Endothelial cell of umbilical vein (primary cell): Measurements from ENCODE around the gene TENM4. TPM values are rescaled to one million over a fixed set of nuclear protein-coding genes. Genes with fewer than 3 reads are reported as not detected.

Experiments used
- BruUV-seq: library from RNA; stranded (reverse); fragments of 400-500 nt; replicated peaks from 2 replicates; lab custom pipeline; 2021; lab: Mats Ljungman, UMichigan
- CTCF ChIA-PET: fragments of 300-600, 350-600 bp; sonication (Branson Sonifier 250); formaldehyde crosslinking; loops from one replicate; lab custom pipeline; 2021; ENCODE audit warnings: antibody characterized with exemption, inconsistent platforms; lab: Charles Lee
- POLR2A ChIA-PET: fragments of 300-600, 350-600 bp; sonication (Branson Sonifier 250); formaldehyde crosslinking; loops from one replicate; lab custom pipeline; 2021; ENCODE audit warnings: antibody characterized with exemption, inconsistent platforms; lab: Charles Lee
- DNase-seq: peaks from one replicate; pipeline ENCODE4 v3.0.0-alpha.2; 2011; ENCODE audit warnings: low read depth, low spot score
- FAIRE-seq: peaks from 2 replicates; lab custom pipeline; 2011; peaks lifted over from hg19 to GRCh38; lab: Jason Lieb, UNC
- H2AFZ ChIP-seq: 2 replicates; pipeline ENCODE4 v1.6.0; 2012; ENCODE audit warnings: low read depth, low read length, control low read depth, inconsistent platforms
- H3K27ac ChIP-seq: 2 replicates; pipeline ENCODE4 v1.5.1; 2011; ENCODE audit warnings: low read depth, mild to moderate bottlenecking, control low read depth, low read length, moderate library complexity; ENCODE audit not compliant: insufficient read depth
- H3K27me3 ChIP-seq, 2 experiments: 2 replicates each; pipeline versions ENCODE4 v1.6.0 to v1.6.1; 2011; ENCODE audit warnings: low read length in 2 of 2, mixed read lengths in 1 of 2; ENCODE audit not compliant: control insufficient read depth in 2 of 2, insufficient read depth in 2 of 2
- H3K36me3 ChIP-seq, 2 experiments: 2 replicates in 1 of 2; 3 replicates in 1 of 2; pipeline ENCODE4 v1.5.1; 2011; ENCODE audit warnings: low read length in 2 of 2, mild to moderate bottlenecking in 1 of 2, moderate library complexity in 1 of 2; ENCODE audit not compliant: control insufficient read depth in 2 of 2, insufficient read depth in 2 of 2; ENCODE audit errors: extremely low read depth in 1 of 2
- H3K4me1 ChIP-seq: 3 replicates; pipeline ENCODE4 v1.5.1; 2011; ENCODE audit warnings: mild to moderate bottlenecking, low read length; ENCODE audit not compliant: control insufficient read depth, insufficient read depth; ENCODE audit errors: extremely low read depth
- H3K4me2 ChIP-seq: 2 replicates; pipeline ENCODE4 v1.6.1; 2011; ENCODE audit warnings: low read length, control low read depth, mixed read lengths; ENCODE audit not compliant: insufficient read depth
- H3K4me3 ChIP-seq, 3 experiments: fragments of 200-600 bp in 1 of 3; sonication (generic), shearing (Covaris generic) in 1 of 3; replicated peaks in 1 of 3; 2 replicates each; pipeline ENCODE4 v1.5.1; 2011 to 2016; ENCODE audit warnings: control low read depth in 3 of 3, low read length in 3 of 3, mild to moderate bottlenecking in 2 of 3, inconsistent platforms in 1 of 3, low read depth in 1 of 3, moderate library complexity in 1 of 3; ENCODE audit not compliant: insufficient read depth in 1 of 3
- H3K79me2 ChIP-seq: 2 replicates; pipeline ENCODE4 v1.6.0; 2012; ENCODE audit warnings: low read length, inconsistent platforms; ENCODE audit not compliant: control insufficient read depth, insufficient read depth
- H3K9ac ChIP-seq: replicated peaks from 2 replicates; pipeline ENCODE3; 2011; ENCODE audit warnings: low read length, control low read depth; ENCODE audit not compliant: insufficient read depth; ENCODE audit errors: extremely low read depth
- H3K9me1 ChIP-seq: replicated peaks from 3 replicates; pipeline ENCODE4 v1.6.0; 2011; ENCODE audit warnings: mild to moderate bottlenecking, low read length; ENCODE audit not compliant: control insufficient read depth, insufficient read depth; ENCODE audit errors: extremely low read depth
- H3K9me3 ChIP-seq: replicated peaks from 2 replicates; pipeline ENCODE4 v1.5.1; 2012; ENCODE audit warnings: low read length, inconsistent platforms; ENCODE audit not compliant: control insufficient read depth, insufficient read depth
- H4K20me1 ChIP-seq: replicated peaks from 2 replicates; pipeline ENCODE3; 2011; ENCODE audit warnings: mild to moderate bottlenecking, low read length; ENCODE audit not compliant: control insufficient read depth, insufficient read depth; ENCODE audit errors: extremely low read depth
- CTCF ChIP-seq, 2 donors: IDR thresholded peaks; 1 replicate in 1 of 2; 2 replicates in 1 of 2; pipeline ENCODE4 v1.5.1; 2011; ENCODE audit warnings: low read length in 2 of 2, mild to moderate bottlenecking in 2 of 2, moderate library complexity in 2 of 2, control low read depth in 1 of 2, inconsistent platforms in 1 of 2, low read depth in 1 of 2; ENCODE audit not compliant: insufficient read depth in 1 of 2; ENCODE audit errors: extremely low read depth in 1 of 2
- EZH2 ChIP-seq: IDR thresholded peaks from 2 replicates; pipeline ENCODE4 v1.6.1; 2012; ENCODE audit warnings: borderline replicate concordance, low read depth, mild to moderate bottlenecking, moderate library complexity, low read length, inconsistent platforms; ENCODE audit not compliant: severe bottlenecking
- FOS ChIP-seq: IDR thresholded peaks from 2 replicates; pipeline ENCODE4 v1.6.1; 2011; ENCODE audit warnings: mild to moderate bottlenecking, low read length, moderate library complexity, borderline replicate concordance; ENCODE audit not compliant: insufficient read depth
- GATA2 ChIP-seq: IDR thresholded peaks from 2 replicates; pipeline ENCODE4 v1.7.0; 2011; ENCODE audit warnings: low read depth, mild to moderate bottlenecking, moderate library complexity, mixed read lengths, low read length; ENCODE audit not compliant: insufficient read length, insufficient read depth
- JUN ChIP-seq: IDR thresholded peaks from 2 replicates; pipeline ENCODE4 v1.6.1; 2011; ENCODE audit warnings: borderline replicate concordance, low read depth; ENCODE audit not compliant: insufficient read length, insufficient read depth
- MAX ChIP-seq: IDR thresholded peaks from 2 replicates; pipeline ENCODE4 v1.6.1; 2011; ENCODE audit not compliant: insufficient read depth, insufficient read length
- MYC ChIP-seq: IDR thresholded peaks from one replicate; pipeline ENCODE4 v1.6.1; 2011; ENCODE audit warnings: mild to moderate bottlenecking, low read depth, low read length
- POLR2A ChIP-seq: IDR thresholded peaks from 2 replicates; pipeline ENCODE4 v1.6.1; 2012; ENCODE audit warnings: low read depth, mild to moderate bottlenecking, control low read depth, low read length
- POLR2AphosphoS5 ChIP-seq: IDR thresholded peaks from 2 replicates; pipeline ENCODE4 v1.6.1; 2012; ENCODE audit warnings: low read depth, mild to moderate bottlenecking, control low read depth, low read length, moderate library complexity; ENCODE audit not compliant: insufficient read depth
- dilution Hi-C: fragments of 300-500 bp; cut with MboI; formaldehyde crosslinking; loops from one replicate; pipeline ENCODE4 v1.15.0; 2019; ENCODE audit warnings: low sequenced_read_pairs; ENCODE audit not compliant: extremely low pct_ligation_motif_present
- intact Hi-C: fragments of 100-400 bp; cut with micrococcal nuclease; formaldehyde crosslinking; loops from one replicate; pipeline ENCODE4 v1.10.0; 2022
- polyA plus RNA-seq, 4 experiments: library from polyadenylated mRNA; depleted of rRNA in 3 of 4; stranded (reverse) in 3 of 4; unstranded in 1 of 4; fragments of >200 nt; gene quantifications; 2 replicates each; pipeline versions ENCODE4 v1.2.1 to v1.2.3, GENCODE V29; 2011 to 2012; ENCODE audit warnings: missing spikeins in 1 of 4
- total RNA-seq: library from RNA; stranded (reverse); gene quantifications from 2 replicates; pipeline ENCODE4 v1.2.3, GENCODE V29; 2021

TENM4 gene
- total and polyA plus RNA-seq, 2 donors (not counting 3 experiments of a cell fraction or from before 2014, with no cell fraction given), result 0.06 to 0.27 TPM

- TF ChIP-seq POLR2A, result no peak
- TF ChIP-seq EZH2, result no peak
- no peak for TF ChIP-seq FOS
- TF ChIP-seq JUN, result no peak
- TF ChIP-seq CTCF (IDR thresholded peaks at IDR 0.05; ENCODE audit: extremely low read depth in 1 of 2, insufficient read depth in 1 of 2, low read depth in 1 of 2, low read length in 2 of 2), result no peak
- no peak for TF ChIP-seq GATA2
- no peak for TF ChIP-seq POLR2AphosphoS5
- TF ChIP-seq MYC, result no peak
- no peak for TF ChIP-seq MAX
- Histone ChIP-seq H3K4me3 (no peak overlapping the region), H3K9me3 (no peaks in the 10 kb centered on the region), H3K27ac (no peak overlapping the region), H3K27me3 (no peaks in the 10 kb centered on the region), H3K79me2 (no peaks in the 10 kb centered on the region), H3K36me3 (no peaks in the 10 kb centered on the region), H2AFZ (no peak overlapping the region), H3K4me2 (no peak overlapping the region), H3K9me1 (no peaks in the 10 kb centered on the region), H3K4me1 (no peaks in the 10 kb centered on the region), H3K9ac (no peak overlapping the region), H4K20me1 (no peaks in the 10 kb centered on the region)
- CTCF ChIA-PET, result no interaction called here
- DNase-seq (no peak), FAIRE-seq (no peak)
- intact Hi-C loops (no loop called here), dilution Hi-C loops (no loop called here)
- POLR2A ChIA-PET, result no interaction called here
- BruUV-seq, result no TSS peak
These were observed 179.1 kb downstream of the TENM4 start for GRCh38 chr11:79261684-79262083.
